HEK293 (cell line): ENCODE results near the gene SYT6.

Experiments
- CTCF ChIA-PET: fragments of 350-600 bp; formaldehyde crosslinking; extraction: SDS; loops from one replicate; lab custom pipeline; 2021; ENCODE audit warnings: antibody characterized with exemption; lab: Yijun Ruan, JAX
- POLR2A ChIA-PET: fragments of 300-600 bp; formaldehyde crosslinking; extraction: SDS; loops from one replicate; lab custom pipeline; 2020; ENCODE audit warnings: antibody characterized with exemption, inconsistent platforms; lab: Yijun Ruan, JAX
- H3K27ac ChIP-seq: fragments of 200-500 bp; sonication (Bioruptor generic); 2 replicates; pipeline ENCODE4 v1.5.1; 2014; ENCODE audit warnings: low read depth, low read length, control low read depth, inconsistent platforms; ENCODE audit errors: extremely low read depth
- H3K36me3 ChIP-seq, 2 experiments: fragments of 200-500 bp in 1 of 2; sonication (Bioruptor generic) in 1 of 2; 1 replicate in 1 of 2; 2 replicates in 1 of 2; pipeline ENCODE4 v1.5.1; 2014 to 2017; ENCODE audit warnings: inconsistent platforms in 2 of 2, low read length in 2 of 2; ENCODE audit not compliant: control insufficient read depth in 2 of 2, insufficient read depth in 1 of 2
- H3K4me1 ChIP-seq: fragments of 200-500 bp; sonication (Bioruptor generic); 2 replicates; pipeline ENCODE4 v1.5.1; 2014; ENCODE audit warnings: mild to moderate bottlenecking, low read length, inconsistent platforms; ENCODE audit not compliant: control insufficient read depth, insufficient read depth
- H3K4me3 ChIP-seq: 2 replicates; pipeline ENCODE4 v1.5.1; 2011; ENCODE audit warnings: low read depth, mild to moderate bottlenecking, control low read depth, low read length, moderate library complexity
- H3K9me3 ChIP-seq: fragments of 200-500 bp; sonication (Bioruptor generic); 2 replicates; pipeline ENCODE4 v1.5.1; 2014; ENCODE audit warnings: low read depth, low read length, inconsistent platforms; ENCODE audit not compliant: control insufficient read depth, insufficient read depth
- KLF7 ChIP-seq: fragments of 450-650 bp; formaldehyde crosslinking; IDR thresholded peaks from 2 replicates; pipeline ENCODE4 v1.5.1; 2016; ENCODE audit warnings: missing biosample characterization, missing genetic modification characterization, borderline replicate concordance
- KLF9 ChIP-seq: fragments of 450-650 bp; formaldehyde crosslinking; IDR thresholded peaks from 2 replicates; pipeline ENCODE4 v1.5.1; 2016; ENCODE audit warnings: missing biosample characterization, missing genetic modification characterization, low read depth
- OSR2 ChIP-seq: fragments of 450-650 bp; formaldehyde crosslinking; IDR thresholded peaks from 2 replicates; pipeline ENCODE4 v1.5.1; 2016; ENCODE audit warnings: missing biosample characterization, missing genetic modification characterization
- PRDM6 ChIP-seq: fragments of 450-650 bp; formaldehyde crosslinking; IDR thresholded peaks from 2 replicates; pipeline ENCODE4 v1.5.1; 2017; ENCODE audit warnings: missing biosample characterization, missing genetic modification characterization
- ZBTB26 ChIP-seq: fragments of 450-650 bp; formaldehyde crosslinking; optimal IDR thresholded peaks from 2 replicates; pipeline ENCODE3; 2016; ENCODE audit warnings: missing biosample characterization, mild to moderate bottlenecking, missing genetic modification characterization
- ZNF24 ChIP-seq: fragments of 450-650 bp; formaldehyde crosslinking; IDR thresholded peaks from 2 replicates; pipeline ENCODE4 v1.5.1; 2016; ENCODE audit warnings: missing biosample characterization, missing genetic modification characterization
- ZNF26 ChIP-seq: fragments of 450-650 bp; formaldehyde crosslinking; IDR thresholded peaks from 2 replicates; pipeline ENCODE4 v1.5.1; 2016; ENCODE audit warnings: missing biosample characterization, missing genetic modification characterization
- ZNF280D ChIP-seq: fragments of 450-650 bp; formaldehyde crosslinking; IDR thresholded peaks from 2 replicates; pipeline ENCODE4 v1.5.1; 2016; ENCODE audit warnings: missing biosample characterization, missing genetic modification characterization
- ZNF311 ChIP-seq: fragments of 450-650 bp; formaldehyde crosslinking; IDR thresholded peaks from 2 replicates; pipeline ENCODE4 v1.5.1; 2017; ENCODE audit warnings: missing biosample characterization, missing genetic modification characterization, borderline replicate concordance
- ZNF398 ChIP-seq: fragments of 450-650 bp; formaldehyde crosslinking; IDR thresholded peaks from 2 replicates; pipeline ENCODE4 v1.5.1; 2017; ENCODE audit warnings: missing biosample characterization, missing genetic modification characterization
- ZNF473 ChIP-seq: fragments of 450-650 bp; formaldehyde crosslinking; IDR thresholded peaks from 2 replicates; pipeline ENCODE4 v1.5.1; 2017; ENCODE audit warnings: missing biosample characterization, missing genetic modification characterization
- ZNF501 ChIP-seq: fragments of 450-650 bp; formaldehyde crosslinking; IDR thresholded peaks from 2 replicates; pipeline ENCODE4 v1.5.1; 2016; ENCODE audit warnings: missing biosample characterization, missing genetic modification characterization
- ZNF510 ChIP-seq: fragments of 450-650 bp; formaldehyde crosslinking; IDR thresholded peaks from 2 replicates; pipeline ENCODE4 v1.5.1; 2018; ENCODE audit warnings: mild to moderate bottlenecking, missing genetic modification characterization, missing biosample characterization; ENCODE audit not compliant: insufficient replicate concordance
- ZNF514 ChIP-seq: fragments of 450-650 bp; formaldehyde crosslinking; IDR thresholded peaks from 2 replicates; pipeline ENCODE4 v1.5.1; 2016; ENCODE audit warnings: missing biosample characterization, missing genetic modification characterization
- ZNF518A ChIP-seq: fragments of 450-650 bp; formaldehyde crosslinking; conservative IDR thresholded peaks from 2 replicates; pipeline ENCODE4 v1.5.1; 2016; ENCODE audit warnings: low read depth, missing biosample characterization, missing genetic modification characterization
- ZNF560 ChIP-seq: fragments of 450-650 bp; formaldehyde crosslinking; IDR thresholded peaks from 2 replicates; pipeline ENCODE4 v1.5.1; 2017; ENCODE audit warnings: missing biosample characterization, missing genetic modification characterization, borderline replicate concordance
- ZNF600 ChIP-seq: fragments of 450-650 bp; formaldehyde crosslinking; IDR thresholded peaks from 2 replicates; pipeline ENCODE4 v1.5.1; 2016; ENCODE audit warnings: missing biosample characterization, missing genetic modification characterization
- ZNF670 ChIP-seq: fragments of 450-650 bp; formaldehyde crosslinking; IDR thresholded peaks from 2 replicates; pipeline ENCODE4 v1.5.1; 2016; ENCODE audit warnings: missing biosample characterization, missing genetic modification characterization, low read depth
- ZNF76 ChIP-seq: fragments of 450-650 bp; formaldehyde crosslinking; IDR thresholded peaks from 2 replicates; pipeline ENCODE4; 2016; ENCODE audit warnings: low read depth, missing biosample characterization, missing genetic modification characterization, borderline replicate concordance
- ZNF785 ChIP-seq: fragments of 450-650 bp; formaldehyde crosslinking; IDR thresholded peaks from 2 replicates; pipeline ENCODE4 v1.5.1; 2016; ENCODE audit warnings: missing biosample characterization, missing genetic modification characterization

The SYT6 gene

GRCh38 chr1:114103992-114104391 lies 49.7 kb downstream of the SYT6 start:
- no peak overlapping the region for H3K4me3 ChIP-seq
- H3K36me3 ChIP-seq = no peaks in the 10 kb centered on the region
- TF ChIP-seq ZNF398 (tag by site-specific recombination) = no peak
- no peak for TF ChIP-seq ZNF510
- POLR2A ChIA-PET = no interaction called here
- no peaks in the 10 kb centered on the region for H3K4me1 ChIP-seq
- no peaks in the 10 kb centered on the region for H3K9me3 ChIP-seq
- no peak overlapping the region for H3K27ac ChIP-seq
- CTCF ChIA-PET = interaction anchor here (0.6 kb wide), 1 partner anchor 111 kb away, joined by 3 read pairs; no protein-coding TSS in a partner anchor

GRCh38 chr1:114102136-114102535 lies 51.5 kb downstream of the SYT6 start:
- CTCF ChIA-PET = interaction anchor here (0.9 to 1.1 kb wide), 2 partner anchors 9 to 13 kb away, joined by 3 read pairs; no protein-coding TSS in a partner anchor

GRCh38 chr1:114100148-114100547 lies 53.5 kb downstream of the SYT6 start:
- Histone ChIP-seq H3K4me3 (no peak overlapping the region), H3K9me3 (no peaks in the 10 kb centered on the region), H3K4me1 (no peaks in the 10 kb centered on the region), H3K36me3 (peaks cover 0 to 8% of the 10 kb centered on the region in 2 experiments; a peak in 1 of 3 replicates), H3K27ac (no peak overlapping the region)
- CTCF ChIA-PET = interaction anchor here (1.1 kb wide), 1 partner anchor 44 kb away, joined by 3 read pairs; no protein-coding TSS in a partner anchor
- POLR2A ChIA-PET = no interaction called here
- TF ChIP-seq ZNF76 (tag by site-specific recombination) (no peak), ZNF280D (tag by site-specific recombination) (no peak), ZNF514 (tag by site-specific recombination) (no peak), PRDM6 (tag by site-specific recombination) (no peak), OSR2 (tag by site-specific recombination) (no peak), ZNF26 (tag by site-specific recombination) (no peak), ZNF518A (tag by site-specific recombination) (no peak)

More at GRCh38 chr1:114102136-114102535, 51.5 kb downstream of the SYT6 start:
- Histone ChIP-seq H3K36me3 (peaks cover 0 to 6% of the 10 kb centered on the region in 2 experiments; a peak in 1 of 3 replicates), H3K27ac (no peak overlapping the region), H3K9me3 (no peaks in the 10 kb centered on the region), H3K4me1 (no peaks in the 10 kb centered on the region), H3K4me3 (no peak overlapping the region)
- TF ChIP-seq ZNF473 (tag by site-specific recombination) (no peak), ZNF311 (no peak), KLF9 (tag by site-specific recombination) (no peak), ZBTB26 (no peak), KLF7 (tag by site-specific recombination) (no peak), ZNF24 (tag by site-specific recombination) (no peak), ZNF670 (tag by site-specific recombination) (no peak), ZNF501 (tag by site-specific recombination) (no peak), ZNF785 (tag by site-specific recombination) (no peak), ZNF560 (tag by site-specific recombination) (no peak), ZNF600 (tag by site-specific recombination) (no peak)
- POLR2A ChIA-PET = no interaction called here
